ENCODE results near the gene LPP.
"Not testable (repeated sequence)": the region's sequence is repeated elsewhere in the genome, so short reads cannot be mapped to it uniquely, and the experiment has no call there.

LPP gene

GRCh38 chr3:188635258-188636042 lies 481.5 kb downstream of the LPP start:
- DNase-seq: no peak
- no peak overlapping the region for H3K27ac Mint-ChIP-seq

GRCh38 chr3:188636292-188636691 lies 482.3 kb downstream of the LPP start:
- not testable (repeated sequence) for H3K27me3 Mint-ChIP-seq; H3K4me1 Mint-ChIP-seq (ENCODE audit: low read depth in 2 of 2); H3K9me3 Mint-ChIP-seq; H3K27ac Mint-ChIP-seq; DNase-seq; H3K36me3 Mint-ChIP-seq (ENCODE audit: insufficient read depth); ATAC-seq (replicated peaks); H3K4me3 Mint-ChIP-seq

More at GRCh38 chr3:188635258-188636042, 481.5 kb downstream of the LPP start:
- peaks cover 3% of the 10 kb centered on the region for H3K36me3 Mint-ChIP-seq (ENCODE audit: insufficient read depth)
- no peak for ATAC-seq (replicated peaks)
- H3K9me3 Mint-ChIP-seq: no peaks in the 10 kb centered on the region
- H3K4me3 Mint-ChIP-seq: no peak overlapping the region
- H3K4me1 Mint-ChIP-seq (ENCODE audit: low read depth in 2 of 2): no peaks in the 10 kb centered on the region
- H3K27me3 Mint-ChIP-seq: no peaks in the 10 kb centered on the region

GRCh38 chr3:188641076-188641475 lies 487.1 kb downstream of the LPP start:
- ATAC-seq (replicated peaks) (no peak), DNase-seq (no peak)
- no peak overlapping the region for H3K27ac Mint-ChIP-seq
- no peaks in the 10 kb centered on the region for H3K9me3 Mint-ChIP-seq
- H3K4me1 Mint-ChIP-seq (ENCODE audit: low read depth in 2 of 2): peaks cover 0 to 20% of the 10 kb centered on the region in 2 donors
- no peaks in the 10 kb centered on the region for H3K27me3 Mint-ChIP-seq
- no peaks in the 10 kb centered on the region for H3K36me3 Mint-ChIP-seq (ENCODE audit: insufficient read depth)
- no peak overlapping the region for H3K4me3 Mint-ChIP-seq

GRCh38 chr3:188643736-188644135 lies 489.8 kb downstream of the LPP start:
- DNase-seq: no peak
- ATAC-seq (replicated peaks): no peak
- H3K27me3 Mint-ChIP-seq: no peaks in the 10 kb centered on the region
- peak overlapping the region in 1 of 2 donors; percentile 8 for H3K27ac Mint-ChIP-seq
- H3K36me3 Mint-ChIP-seq (ENCODE audit: insufficient read depth): peaks cover 3% of the 10 kb centered on the region
- no peaks in the 10 kb centered on the region for H3K9me3 Mint-ChIP-seq
- H3K4me3 Mint-ChIP-seq: no peak overlapping the region
- peaks cover 9 to 24% of the 10 kb centered on the region in 2 donors for H3K4me1 Mint-ChIP-seq (ENCODE audit: low read depth in 2 of 2)

- Mint-ChIP-seq H3K4me3 (no peak overlapping the region), H3K27ac (no peak overlapping the region), H3K36me3 (ENCODE audit: insufficient read depth) (peaks cover 3% of the 10 kb centered on the region), H3K9me3 (no peaks in the 10 kb centered on the region), H3K4me1 (ENCODE audit: low read depth in 2 of 2) (peaks cover 9 to 20% of the 10 kb centered on the region in 2 donors), H3K27me3 (no peaks in the 10 kb centered on the region)
- ATAC-seq (replicated peaks) (peak; percentile 33), DNase-seq (no peak)
These were observed 492.6 kb downstream of the LPP start for GRCh38 chr3:188646592-188646991.

- ATAC-seq (replicated peaks) (no peak), DNase-seq (no peak)
- Mint-ChIP-seq H3K36me3 (ENCODE audit: insufficient read depth) (peaks cover 3% of the 10 kb centered on the region), H3K9me3 (no peaks in the 10 kb centered on the region), H3K27me3 (no peaks in the 10 kb centered on the region), H3K27ac (no peak overlapping the region), H3K4me1 (ENCODE audit: low read depth in 2 of 2) (peaks cover 9 to 20% of the 10 kb centered on the region in 2 donors), H3K4me3 (no peak overlapping the region)
These were observed 493.3 kb downstream of the LPP start for GRCh38 chr3:188647237-188647636.

- H3K4me3 Mint-ChIP-seq: no peak overlapping the region
- ATAC-seq (replicated peaks) (no peak), DNase-seq (no peak)
- H3K27me3 Mint-ChIP-seq: no peaks in the 10 kb centered on the region
- H3K36me3 Mint-ChIP-seq (ENCODE audit: insufficient read depth): peaks cover 3% of the 10 kb centered on the region
- no peaks in the 10 kb centered on the region for H3K9me3 Mint-ChIP-seq
- peaks cover 9 to 14% of the 10 kb centered on the region in 2 donors for H3K4me1 Mint-ChIP-seq (ENCODE audit: low read depth in 2 of 2)
- H3K27ac Mint-ChIP-seq: no peak overlapping the region
These were observed 495.6 kb downstream of the LPP start for GRCh38 chr3:188649521-188649920.

- H3K27me3 Mint-ChIP-seq: no peaks in the 10 kb centered on the region
- H3K27ac Mint-ChIP-seq: no peak overlapping the region
- no peak for ATAC-seq (replicated peaks)
- no peak for DNase-seq
- H3K4me1 Mint-ChIP-seq (ENCODE audit: low read depth in 2 of 2): peaks cover 4 to 21% of the 10 kb centered on the region in 2 donors
- no peaks in the 10 kb centered on the region for H3K36me3 Mint-ChIP-seq (ENCODE audit: insufficient read depth)
- no peaks in the 10 kb centered on the region for H3K9me3 Mint-ChIP-seq
- no peak overlapping the region for H3K4me3 Mint-ChIP-seq
These were observed 502.4 kb downstream of the LPP start for GRCh38 chr3:188656196-188656982.

- no peaks in the 10 kb centered on the region for H3K27me3 Mint-ChIP-seq
- no peak for ATAC-seq (replicated peaks)
- peaks cover 4 to 19% of the 10 kb centered on the region in 2 donors for H3K4me1 Mint-ChIP-seq (ENCODE audit: low read depth in 2 of 2)
- no peaks in the 10 kb centered on the region for H3K36me3 Mint-ChIP-seq (ENCODE audit: insufficient read depth)
- H3K4me3 Mint-ChIP-seq: no peak overlapping the region
- H3K27ac Mint-ChIP-seq: no peak overlapping the region
- no peak for DNase-seq
- H3K9me3 Mint-ChIP-seq: no peaks in the 10 kb centered on the region
These were observed 504.6 kb downstream of the LPP start for GRCh38 chr3:188658606-188659005.

GRCh38 chr3:188659449-188660090 lies 505.6 kb downstream of the LPP start:
- ATAC-seq (replicated peaks): no peak
- H3K4me1 Mint-ChIP-seq (ENCODE audit: low read depth in 2 of 2): peaks cover 4 to 19% of the 10 kb centered on the region in 2 donors
- no peaks in the 10 kb centered on the region for H3K36me3 Mint-ChIP-seq (ENCODE audit: insufficient read depth)

GRCh38 chr3:188660415-188660814 lies 506.5 kb downstream of the LPP start:
- peaks cover 0 to 16% of the 10 kb centered on the region in 2 donors for H3K4me1 Mint-ChIP-seq (ENCODE audit: low read depth in 2 of 2)
- no peaks in the 10 kb centered on the region for H3K9me3 Mint-ChIP-seq
- H3K36me3 Mint-ChIP-seq (ENCODE audit: insufficient read depth): no peaks in the 10 kb centered on the region
- DNase-seq (no peak), ATAC-seq (replicated peaks) (no peak)
- H3K27ac Mint-ChIP-seq: no peak overlapping the region
- no peak overlapping the region for H3K4me3 Mint-ChIP-seq
- H3K27me3 Mint-ChIP-seq: no peaks in the 10 kb centered on the region

More at GRCh38 chr3:188659449-188660090, 505.6 kb downstream of the LPP start:
- Mint-ChIP-seq H3K27me3 (no peaks in the 10 kb centered on the region), H3K9me3 (no peaks in the 10 kb centered on the region), H3K27ac (no peak overlapping the region), H3K4me3 (no peak overlapping the region)
- no peak for DNase-seq

- H3K27me3 Mint-ChIP-seq: no peaks in the 10 kb centered on the region
- no peak overlapping the region for H3K4me3 Mint-ChIP-seq
- no peak overlapping the region for H3K27ac Mint-ChIP-seq
- no peaks in the 10 kb centered on the region for H3K9me3 Mint-ChIP-seq
- no peak for DNase-seq
- ATAC-seq (replicated peaks): no peak
- peaks cover 0 to 16% of the 10 kb centered on the region in 2 donors for H3K4me1 Mint-ChIP-seq (ENCODE audit: low read depth in 2 of 2)
- no peaks in the 10 kb centered on the region for H3K36me3 Mint-ChIP-seq (ENCODE audit: insufficient read depth)
These were observed 507.8 kb downstream of the LPP start for GRCh38 chr3:188661806-188662205.

- Mint-ChIP-seq H3K36me3 (ENCODE audit: insufficient read depth) (no peaks in the 10 kb centered on the region), H3K4me1 (ENCODE audit: low read depth in 2 of 2) (peaks cover 0 to 16% of the 10 kb centered on the region in 2 donors), H3K27me3 (no peaks in the 10 kb centered on the region), H3K4me3 (no peak overlapping the region), H3K27ac (no peak overlapping the region), H3K9me3 (no peaks in the 10 kb centered on the region)
- no peak for DNase-seq
- no peak for ATAC-seq (replicated peaks)
These were observed 508.3 kb downstream of the LPP start for GRCh38 chr3:188662214-188662613.
